WTC11 (cell line): ENCODE data around the gene DLG5.

Experiments
- CTCF ChIP-seq: fragments of 200-600 bp; IDR thresholded peaks from 2 replicates; pipeline ENCODE4 v1.8.0; 2022; ENCODE audit warnings: antibody characterized with exemption
- TCF7 ChIP-seq: sonication (generic); formaldehyde crosslinking; IDR thresholded peaks from 2 replicates; pipeline ENCODE4 v1.8.0; 2022; ENCODE audit warnings: mild to moderate bottlenecking, low read depth, missing genetic modification reagents, moderate library complexity
- TEAD1 ChIP-seq: sonication (generic); formaldehyde crosslinking; IDR thresholded peaks from 2 replicates; pipeline ENCODE4 v1.8.0; 2022; ENCODE audit warnings: mild to moderate bottlenecking, missing genetic modification reagents

GRCh38 chr10:77821036-77821435, 105.5 kb downstream of the DLG5 start:
- TF ChIP-seq CTCF (no peak), TCF7 (no peak), TEAD1 (CRISPR knock-in tag) (no peak)
